CD4-positive, alpha-beta T cell treated with Interleukin-12 subunit alpha and Interleukin-12 subunit beta, for 1 hour (primary cell): Measurements from ENCODE around the gene MTMR3.

Experiments used
- DNase-seq: peaks from one replicate; pipeline ENCODE4 v3.0.0-alpha.2; 2020

The MTMR3 gene

DNA sequence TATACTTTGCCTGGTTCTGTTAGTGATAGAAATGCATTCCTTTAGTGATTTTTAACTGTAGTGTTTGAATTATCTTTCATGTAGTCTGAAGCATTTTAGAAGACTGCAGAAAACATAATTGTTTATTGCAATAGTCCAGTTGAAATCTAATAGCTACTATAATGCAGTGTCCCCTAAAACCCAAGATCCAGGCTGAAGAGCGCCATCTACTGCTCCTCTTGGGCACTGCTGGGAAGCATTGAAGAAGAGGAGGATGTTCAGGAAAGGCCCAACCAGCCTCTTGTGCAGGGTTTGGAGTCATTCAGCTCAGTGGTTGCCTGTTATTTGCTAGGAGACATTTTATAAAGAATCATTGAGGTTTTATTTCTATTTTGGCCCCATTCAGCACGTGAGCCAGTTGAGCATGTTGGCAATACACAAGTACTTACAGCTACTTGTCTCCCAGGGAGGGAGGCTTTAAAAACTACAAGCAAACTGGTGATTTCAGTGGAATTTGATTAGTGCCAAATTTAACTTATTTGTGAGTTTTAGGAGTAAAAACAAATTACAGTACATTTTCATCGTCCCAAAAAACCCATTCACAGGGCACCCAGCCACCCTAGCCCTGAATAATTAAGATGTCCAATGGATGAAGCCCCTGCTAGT is 122.4 kb downstream of the MTMR3 start:
- DNase-seq: peak; percentile 60

DNA sequence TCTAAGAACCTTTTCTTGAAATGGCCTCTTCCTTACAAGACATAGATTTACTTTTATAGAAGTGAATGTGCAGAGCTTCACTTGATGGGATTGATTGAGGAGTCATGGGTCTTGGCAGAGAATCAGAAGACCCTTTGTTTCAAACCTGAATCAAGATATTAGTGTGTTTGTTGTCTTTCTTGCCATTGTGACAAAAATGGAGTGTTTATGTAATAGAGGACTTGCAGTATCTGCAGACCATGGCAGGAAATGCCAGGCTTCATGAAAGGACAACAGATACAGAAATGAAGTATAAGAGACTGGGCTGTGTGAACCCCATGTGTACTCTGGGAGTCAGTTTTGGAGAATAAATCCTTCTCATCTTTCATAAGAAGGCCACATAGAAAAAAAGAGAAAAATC is 124.4 kb downstream of the MTMR3 start:
- DNase-seq: no peak

DNA sequence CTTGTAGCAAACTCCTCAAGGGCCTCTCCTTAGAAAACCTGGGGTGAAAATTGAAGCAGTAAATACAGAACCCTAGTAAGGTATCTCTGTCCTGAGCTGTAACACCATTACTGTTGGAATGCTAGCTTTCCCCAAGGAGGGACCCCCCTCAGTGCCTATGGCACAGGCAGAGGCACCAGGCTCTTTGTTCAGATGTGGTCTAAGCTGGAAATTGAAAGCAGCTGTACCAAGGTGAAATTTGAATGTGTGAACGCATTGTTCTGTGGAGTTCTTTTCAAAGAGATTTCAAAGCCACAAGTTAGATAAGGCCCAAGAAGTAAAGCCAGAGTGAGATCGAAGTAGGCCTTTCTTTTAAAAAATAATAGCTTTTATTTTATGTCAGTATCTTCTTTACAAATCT is 125.4 kb downstream of the MTMR3 start:
- no peak for DNase-seq

DNA sequence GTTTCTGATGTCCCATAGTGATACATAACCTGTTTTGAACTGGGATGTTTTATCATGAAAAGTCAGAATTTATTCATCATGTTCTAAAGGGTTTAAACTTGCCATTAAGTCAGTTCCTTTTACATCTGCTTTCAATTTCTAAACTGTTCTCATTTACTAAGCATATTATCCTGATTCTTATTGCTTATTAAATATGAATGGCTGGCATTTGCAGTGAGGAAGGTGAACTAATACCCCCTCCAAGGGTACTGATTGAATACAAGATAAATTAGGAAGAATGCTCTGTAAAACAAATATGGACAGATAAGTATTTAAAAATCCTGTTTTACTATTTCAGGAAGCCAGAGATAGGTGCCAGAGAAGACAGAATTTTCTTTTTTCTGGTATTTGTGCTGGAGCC is 126.5 kb downstream of the MTMR3 start:
- no peak for DNase-seq

DNA sequence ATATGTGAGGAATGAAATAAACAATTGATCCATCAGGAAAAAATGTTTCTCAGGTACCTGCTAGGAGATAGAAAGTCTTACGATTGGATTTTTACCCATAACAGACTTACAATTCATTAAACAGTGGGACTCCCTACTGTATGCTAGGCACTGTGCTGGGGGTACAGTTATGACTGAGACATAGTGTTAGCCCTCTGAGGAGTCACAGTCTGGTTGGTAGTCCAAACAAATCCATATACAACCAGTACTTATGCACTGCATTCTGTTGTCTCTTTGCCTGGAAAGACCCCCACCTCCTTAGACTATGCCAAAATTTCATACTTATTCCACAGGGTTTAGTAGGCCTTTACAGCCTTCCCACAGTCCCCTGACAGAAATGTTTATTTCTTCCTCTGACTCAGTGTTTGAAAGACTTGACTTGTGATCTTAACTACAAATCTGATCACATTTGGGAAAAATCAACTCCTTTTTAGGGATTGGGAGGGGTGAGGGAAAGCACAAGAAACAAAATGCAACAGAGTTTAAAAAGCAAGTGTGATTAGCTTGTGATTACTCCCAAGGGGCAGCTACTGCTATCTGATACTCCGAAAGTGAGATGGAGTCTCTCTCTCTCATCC is 127.9 kb downstream of the MTMR3 start:
- no peak for DNase-seq

DNA sequence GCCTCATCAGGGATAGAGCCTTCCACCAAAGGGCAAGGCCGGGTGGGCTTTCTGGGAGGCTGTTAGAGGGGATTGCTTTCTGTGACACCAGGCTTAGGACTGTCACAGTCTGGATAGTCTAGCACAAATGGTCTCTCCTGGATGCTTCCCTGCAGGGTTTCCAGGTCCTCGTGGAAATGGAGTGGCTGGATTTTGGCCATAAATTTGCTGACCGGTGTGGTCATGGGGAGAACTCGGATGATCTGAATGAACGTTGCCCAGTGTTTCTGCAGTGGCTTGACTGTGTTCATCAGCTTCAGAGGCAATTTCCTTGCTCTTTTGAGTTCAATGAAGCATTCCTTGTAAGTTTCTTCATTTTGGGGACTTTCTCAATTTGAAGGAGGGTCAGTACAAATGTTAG is 130.2 kb downstream of the MTMR3 start:
- no peak for DNase-seq

DNA sequence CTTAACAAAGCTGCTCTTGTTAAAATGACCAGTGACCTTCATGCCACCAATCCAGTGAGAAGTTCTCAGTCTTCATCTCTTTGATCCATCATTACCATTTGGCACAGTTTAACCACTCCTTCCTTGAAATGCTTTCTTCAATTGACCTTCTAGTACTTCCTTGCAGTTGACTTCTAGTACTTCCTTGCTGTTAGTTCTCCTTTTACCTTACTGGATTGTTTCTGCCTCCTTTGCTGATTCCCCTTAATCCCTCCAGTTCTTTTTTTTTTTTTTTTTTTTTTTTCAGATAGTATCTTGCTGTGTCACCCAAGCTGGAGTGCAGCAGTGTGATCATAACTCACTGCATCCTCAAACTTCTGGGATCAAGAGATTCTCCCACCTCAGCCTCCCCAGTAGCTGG is 131.3 kb downstream of the MTMR3 start:
- DNase-seq: no peak

DNA sequence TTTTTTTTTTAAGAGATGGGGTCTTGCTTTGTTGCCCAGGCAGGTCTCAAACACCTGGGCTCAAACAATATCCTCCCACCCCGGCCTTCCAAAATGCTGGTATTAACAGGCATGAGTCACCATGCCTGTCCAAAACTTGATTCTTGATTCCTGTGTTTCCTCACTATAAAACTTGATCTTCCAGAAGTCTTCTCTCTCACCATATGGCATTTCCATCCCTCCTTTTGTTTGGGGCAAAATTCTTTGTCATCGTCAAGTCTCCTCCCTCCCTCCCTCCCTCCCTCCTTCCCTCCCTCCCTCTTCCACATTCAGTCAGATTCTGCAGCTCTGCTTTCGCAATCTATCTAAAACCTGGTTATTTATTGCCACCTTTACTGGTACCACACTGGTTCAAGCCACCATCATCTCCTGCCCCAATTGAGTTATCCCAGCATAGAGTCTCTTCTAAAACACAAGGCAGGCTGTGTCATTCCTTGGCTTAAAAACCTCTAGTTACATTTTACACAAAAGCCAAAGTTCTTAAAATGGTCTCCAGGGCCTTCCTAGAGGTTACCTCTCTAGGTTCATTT is 132.3 kb downstream of the MTMR3 start:
- DNase-seq: no peak

DNA sequence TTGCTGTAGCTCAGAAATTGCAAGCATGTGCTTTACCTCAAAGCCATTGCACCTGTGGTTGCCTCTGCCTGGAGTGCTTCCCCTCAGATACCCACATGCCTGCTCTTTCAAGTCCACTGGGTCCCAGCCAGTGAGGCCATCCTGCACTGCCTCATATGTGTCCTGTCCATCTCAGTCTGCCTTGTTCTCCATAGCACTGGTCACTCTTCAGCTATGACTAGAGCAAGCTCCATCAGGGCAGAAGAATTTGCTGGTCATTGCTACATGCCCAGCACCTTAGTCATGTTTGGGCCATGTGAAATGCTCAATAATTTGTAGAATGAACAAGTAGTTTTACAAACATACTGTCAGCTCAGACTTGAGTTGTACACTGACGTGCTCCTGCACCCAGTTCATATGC is 132.9 kb downstream of the MTMR3 start:
- no peak for DNase-seq

DNA sequence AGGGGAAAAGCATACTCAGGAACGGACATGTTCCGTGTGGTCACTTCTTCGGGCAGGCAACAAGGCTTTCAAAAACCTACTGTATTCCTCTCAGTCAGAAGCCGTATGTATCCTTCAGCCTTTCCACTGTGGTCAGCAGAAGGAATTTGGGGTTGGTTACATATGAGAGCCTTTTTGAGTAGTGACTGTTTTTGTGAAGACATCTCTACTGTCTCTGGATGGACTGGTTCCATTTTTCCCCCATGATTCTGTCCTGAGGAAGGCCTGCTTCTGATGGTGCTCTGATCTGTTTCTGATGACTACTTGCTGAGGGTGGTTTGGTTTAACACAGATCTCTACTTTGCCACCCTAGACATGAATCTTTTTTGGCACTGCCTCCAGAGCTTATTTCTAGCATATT is 133.6 kb downstream of the MTMR3 start:
- no peak for DNase-seq

DNA sequence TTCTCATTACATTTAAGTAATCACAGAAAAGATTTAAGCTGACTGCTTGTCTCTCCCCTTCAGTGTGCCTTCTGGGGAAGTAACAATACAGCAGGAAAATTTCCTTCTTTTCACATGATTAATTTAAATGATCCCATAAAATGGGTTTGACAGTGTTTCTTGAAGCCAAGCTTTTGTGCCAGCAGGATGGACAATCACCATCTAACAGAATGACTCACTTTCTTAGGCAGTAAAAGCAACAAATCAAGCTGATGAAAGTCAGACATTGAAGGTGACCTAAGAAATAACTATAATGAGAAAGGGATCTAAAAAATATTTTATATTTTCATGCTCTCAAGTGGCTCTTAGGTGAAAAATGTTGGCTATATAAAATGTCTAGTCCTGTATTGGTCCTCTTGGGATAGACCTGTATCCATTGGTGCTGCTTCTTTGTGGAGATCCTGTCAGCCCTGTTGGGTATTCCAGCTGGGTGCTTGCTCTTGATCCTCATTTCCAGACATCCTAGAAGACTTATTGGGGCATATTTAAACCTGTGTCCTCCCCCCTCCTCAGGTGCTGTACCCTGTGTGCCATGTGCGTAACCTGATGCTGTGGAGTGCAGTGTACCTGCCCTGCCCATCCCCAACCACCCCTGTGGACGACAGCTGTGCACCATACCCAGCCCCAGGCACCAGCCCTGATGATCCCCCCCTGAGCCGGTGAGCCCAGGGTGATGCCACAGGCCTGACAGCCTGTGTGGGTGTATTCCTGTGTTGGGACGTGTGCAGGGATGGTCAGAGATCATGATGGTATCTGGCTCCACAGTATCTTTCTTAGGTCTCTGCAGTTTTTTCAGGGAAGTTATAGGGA is 134.6 kb downstream of the MTMR3 start:
- no peak for DNase-seq

DNA sequence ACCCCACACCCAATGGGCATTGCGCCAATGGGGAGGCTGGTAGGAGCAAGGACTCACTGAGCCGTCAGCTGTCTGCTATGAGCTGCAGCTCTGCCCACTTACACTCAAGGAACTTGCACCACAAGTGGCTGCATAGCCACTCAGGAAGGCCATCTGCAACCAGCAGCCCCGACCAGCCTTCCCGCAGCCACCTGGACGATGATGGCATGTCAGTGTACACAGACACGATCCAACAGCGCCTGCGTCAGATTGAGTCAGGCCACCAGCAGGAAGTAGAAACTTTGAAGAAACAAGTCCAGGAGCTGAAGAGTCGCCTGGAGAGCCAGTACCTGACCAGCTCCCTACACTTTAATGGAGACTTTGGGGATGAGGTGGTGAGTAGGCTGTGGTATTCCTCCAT is 137.5 kb downstream of the MTMR3 start:
- no peak for DNase-seq

DNA sequence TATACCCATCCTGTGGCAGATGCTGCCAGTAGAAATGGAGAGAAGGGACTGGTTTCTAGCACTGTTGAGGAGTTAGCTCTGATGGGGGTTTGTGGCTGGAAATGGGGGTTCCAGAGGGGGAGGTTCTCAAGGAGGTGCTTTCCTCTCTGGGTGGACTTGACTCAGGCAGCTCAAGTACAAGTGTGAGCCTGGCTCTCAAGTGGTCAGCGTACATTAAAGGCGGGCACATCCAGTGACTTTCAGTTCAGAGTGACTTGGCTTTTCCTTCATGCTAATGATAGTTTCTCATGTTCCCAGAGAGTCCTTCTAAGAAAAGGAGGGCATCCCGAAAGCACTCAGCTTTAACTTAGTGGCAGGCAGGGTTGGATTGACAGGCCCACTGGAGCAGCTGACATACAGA is 138.4 kb downstream of the MTMR3 start:
- DNase-seq: no peak

DNA sequence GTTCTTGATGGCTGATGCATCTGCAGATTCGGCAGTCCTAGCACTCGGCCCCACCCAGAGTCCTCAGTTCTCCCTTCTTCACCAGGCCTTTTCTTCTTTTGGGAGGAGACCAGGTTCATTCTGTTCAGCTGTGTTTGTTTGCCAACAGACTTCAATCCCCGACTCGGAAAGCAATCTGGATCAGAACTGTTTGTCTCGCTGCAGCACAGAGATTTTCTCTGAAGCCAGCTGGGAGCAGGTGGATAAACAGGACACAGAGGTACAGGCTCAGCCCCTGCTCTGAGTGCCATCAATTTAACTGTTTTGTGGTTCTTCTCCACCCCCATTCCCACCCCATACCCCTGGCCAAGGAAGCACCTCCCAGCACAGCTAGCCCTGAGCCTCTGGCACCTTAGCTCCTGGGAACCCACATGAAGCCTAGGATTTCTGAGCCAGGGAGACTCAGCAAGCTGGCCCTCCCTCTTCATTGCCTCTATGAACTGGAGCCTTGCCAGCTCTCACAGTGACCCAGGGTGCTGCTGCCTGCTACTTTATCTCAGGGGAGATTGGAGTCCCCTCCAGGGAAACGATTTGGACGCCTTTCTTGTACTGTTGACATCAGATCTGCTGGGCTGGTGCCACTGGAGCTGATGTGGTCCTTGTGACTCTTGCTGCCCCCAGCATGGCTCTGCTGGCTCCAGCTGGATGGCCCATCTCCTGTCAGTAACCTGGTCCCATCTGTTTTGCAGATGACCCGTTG is 139.1 kb downstream of the MTMR3 start:
- DNase-seq: no peak

DNA sequence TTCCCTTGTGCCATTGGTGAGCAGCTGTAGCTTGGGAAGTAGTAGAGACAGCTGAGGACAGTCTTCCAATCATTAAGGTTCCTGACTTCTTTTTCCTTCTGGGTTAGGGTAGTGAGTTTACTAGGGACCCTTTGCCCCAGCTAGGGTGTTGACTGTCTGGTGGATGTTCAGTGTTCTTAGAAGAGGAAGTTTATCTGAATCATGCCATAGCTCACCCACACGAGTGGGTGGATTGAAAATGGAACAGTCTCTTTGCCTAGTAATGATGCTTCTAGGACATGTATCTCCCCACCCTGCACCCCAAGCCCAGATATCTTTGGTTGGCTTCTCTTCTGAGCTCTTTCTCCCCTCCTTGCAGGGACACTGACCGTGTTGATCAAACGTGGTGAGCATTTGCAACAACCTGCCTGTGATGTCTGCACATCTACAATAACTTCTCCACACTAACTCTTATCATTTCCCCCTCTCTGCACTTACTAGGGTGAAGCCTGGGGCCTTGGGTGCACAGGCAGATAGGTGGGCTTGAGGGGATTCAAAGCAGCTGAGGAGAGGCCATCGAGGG is 140.2 kb downstream of the MTMR3 start:
- DNase-seq: no peak

DNA sequence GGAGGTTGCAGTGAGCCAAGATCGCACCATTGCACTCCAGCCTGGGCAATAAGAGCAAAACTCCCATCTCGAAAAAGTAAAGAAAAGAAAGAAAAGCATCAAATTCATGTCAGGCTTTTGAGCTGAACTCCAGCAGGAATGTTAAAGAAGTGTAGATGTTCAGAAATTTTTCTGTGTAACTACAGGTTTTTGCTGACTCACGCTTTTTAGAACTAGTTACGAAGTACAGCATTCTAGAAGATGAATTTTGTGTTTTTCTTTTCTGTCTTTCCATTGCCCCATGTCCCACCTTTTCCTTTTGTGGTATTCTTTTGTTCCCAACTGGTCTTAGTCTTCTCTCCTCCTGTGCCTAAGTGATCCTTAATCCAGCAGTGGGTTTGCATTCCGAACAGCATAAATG is 141.3 kb downstream of the MTMR3 start:
- DNase-seq: no peak

DNA sequence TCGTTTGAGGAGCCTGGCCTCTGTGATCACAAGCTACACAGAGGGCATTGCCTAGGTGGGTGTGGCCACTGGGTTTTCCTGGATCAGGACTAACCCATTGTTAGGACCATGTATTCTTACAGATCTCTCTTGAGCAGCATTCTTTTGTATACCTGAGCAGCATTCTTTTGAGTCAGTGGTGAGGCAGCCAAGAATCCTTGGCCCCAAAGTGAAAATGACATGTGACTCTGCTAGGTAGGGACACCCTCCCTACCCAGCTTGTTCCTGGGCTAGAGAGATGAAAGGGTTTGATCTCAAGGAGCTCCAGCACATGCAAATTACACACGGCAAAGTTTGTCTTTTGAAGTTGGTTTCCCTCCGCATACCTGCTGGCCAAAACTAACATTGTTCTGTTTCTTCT is 142.2 kb downstream of the MTMR3 start:
- DNase-seq: no peak

DNA sequence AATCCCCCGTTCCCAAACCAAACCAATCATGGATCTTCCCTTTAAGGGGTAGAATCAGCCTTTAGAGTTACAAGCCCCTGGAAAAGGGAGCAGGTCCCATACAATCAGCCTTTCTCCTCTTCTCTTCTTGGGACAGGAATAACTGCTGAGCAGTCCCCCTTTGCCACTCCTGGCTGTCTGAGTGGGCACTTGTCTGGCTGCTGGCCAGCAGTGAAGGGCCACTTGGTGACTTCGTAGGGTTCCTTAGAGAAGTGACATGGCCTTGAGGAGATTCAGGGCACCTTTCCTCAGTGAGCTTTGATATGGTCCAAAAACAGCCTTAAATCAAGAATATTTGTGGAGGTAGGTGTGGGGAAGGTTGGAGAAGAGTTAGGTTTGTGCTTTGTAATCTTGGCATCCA is 143.8 kb downstream of the MTMR3 start:
- no peak for DNase-seq

DNA sequence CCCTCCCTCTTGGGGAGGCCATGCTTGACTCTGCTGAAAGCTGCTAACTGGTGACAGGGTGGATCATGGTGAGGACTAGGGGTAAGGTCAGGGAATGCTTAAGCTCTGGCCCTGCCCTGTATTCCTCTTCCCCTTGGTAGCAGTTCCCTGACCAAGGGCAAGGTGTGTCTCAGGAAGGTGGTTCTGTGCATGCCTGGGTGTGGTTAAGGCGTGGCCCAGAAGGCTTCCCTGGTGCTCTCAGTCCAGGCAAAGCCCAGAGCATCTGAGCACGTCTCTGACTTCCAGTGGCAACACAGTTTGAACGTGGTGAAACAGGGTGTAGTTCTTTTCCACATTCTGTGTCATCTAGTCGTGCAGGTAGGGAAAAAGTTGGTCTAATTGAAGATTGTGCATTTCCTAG is 144.2 kb downstream of the MTMR3 start:
- DNase-seq: no peak

DNA sequence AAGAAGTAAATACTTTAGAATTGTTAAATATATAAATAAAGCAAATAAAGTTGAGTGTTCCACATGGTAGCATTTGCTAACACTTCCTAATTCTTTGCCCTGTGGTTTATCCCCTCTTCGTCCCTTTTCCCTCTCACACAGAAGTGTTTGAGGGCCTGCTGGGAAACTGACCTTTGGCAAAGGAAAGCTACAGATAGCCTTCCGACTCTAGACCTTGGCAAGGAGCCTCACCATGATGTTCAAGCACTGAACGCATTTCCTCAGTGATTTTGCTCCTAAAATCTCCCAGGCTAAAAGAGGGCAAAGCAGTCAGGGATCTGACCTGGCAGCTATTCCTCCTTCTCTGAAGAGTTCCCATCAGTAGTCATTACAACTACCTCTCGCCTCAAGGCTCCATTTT is 144.8 kb downstream of the MTMR3 start:
- DNase-seq: no peak

DNA sequence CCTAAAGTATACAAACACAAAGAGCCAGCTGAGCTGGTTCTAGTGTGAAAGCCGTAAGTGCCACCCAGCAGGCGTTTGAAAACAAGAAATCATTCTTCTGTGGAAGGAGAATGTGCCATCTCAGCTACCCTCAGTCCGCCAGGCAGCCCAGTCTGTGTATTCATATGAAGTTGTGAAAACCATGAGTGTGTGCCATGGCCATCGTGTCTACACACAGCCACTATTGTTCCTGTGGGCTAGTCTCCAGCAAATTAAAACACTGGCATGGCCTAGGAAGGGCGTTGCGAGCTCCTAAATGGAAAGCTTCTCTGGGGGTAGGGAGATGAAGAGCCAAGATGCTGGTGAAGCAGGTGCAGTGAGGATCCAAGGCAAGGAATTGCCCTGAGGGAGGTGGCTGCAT is 145.8 kb downstream of the MTMR3 start:
- no peak for DNase-seq

DNA sequence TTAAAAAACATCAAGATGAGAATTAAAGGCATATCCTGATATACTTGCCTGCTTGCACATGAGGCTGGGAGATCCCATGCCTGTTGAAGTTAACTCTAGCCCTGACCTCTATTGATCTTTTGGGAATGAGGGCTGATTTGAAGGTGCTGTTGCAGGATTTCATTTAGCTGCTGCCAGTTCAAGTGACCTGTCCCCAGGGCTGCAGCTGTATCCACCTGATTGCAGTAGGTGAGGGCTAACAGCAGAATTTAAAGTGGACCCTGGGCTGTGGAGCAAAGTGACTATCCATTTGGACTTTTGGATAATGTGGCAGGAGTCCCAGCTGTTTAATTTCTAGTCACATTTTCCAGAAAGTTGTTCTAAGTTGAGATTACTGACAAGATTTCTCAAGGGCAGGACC is 146.5 kb downstream of the MTMR3 start:
- DNase-seq: no peak

DNA sequence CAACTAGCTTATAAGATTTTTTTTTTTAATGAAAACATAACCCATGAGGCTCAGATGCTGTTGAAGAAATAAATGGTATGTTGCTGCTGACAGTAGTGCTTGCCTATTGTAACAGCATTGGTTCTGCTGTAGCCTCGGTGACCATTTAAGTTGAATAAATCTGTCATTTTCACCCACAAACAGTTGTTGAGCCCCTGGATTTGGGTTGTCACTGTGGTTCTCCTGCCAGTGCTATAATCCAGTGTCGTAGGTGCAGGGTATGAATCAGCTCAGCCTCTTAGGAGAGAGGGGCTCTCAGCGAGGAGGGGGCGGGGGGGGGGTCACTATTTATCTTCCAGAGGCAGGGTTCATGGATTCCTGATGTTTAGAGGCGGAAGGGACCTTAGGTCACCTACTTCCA is 147.4 kb downstream of the MTMR3 start:
- DNase-seq: no peak
